Measurements from ENCODE around the gene SLC24A3. TPM values are rescaled to one million over a fixed set of nuclear protein-coding genes. Genes with fewer than 3 reads are reported as not detected.

Gene SLC24A3
- total RNA-seq, 1 donor from 2014 or later, result 0.79 TPM

GRCh38 chr20:19660808-19661378, 448.5 kb downstream of the SLC24A3 start:
- no peak overlapping the region for H3K4me2 ChIP-seq (ENCODE audit: low read length)
- DNase-seq (ENCODE audit: low read depth), result no peak
- peaks cover 40% of the 10 kb centered on the region for H3K27me3 Mint-ChIP-seq (ENCODE audit: low read depth, unreplicated experiment)
- H3K9ac ChIP-seq (ENCODE audit: low read length), result no peak overlapping the region
- TF ChIP-seq CTCF (IDR thresholded peaks at IDR 0.05; ENCODE audit: insufficient read depth, low read depth, low read length), result no peak
- TF ChIP-seq EZH2 (IDR thresholded peaks at IDR 0.05; ENCODE audit: insufficient read depth, low read length), result peak; percentile 23
- no peaks in the 10 kb centered on the region for H3K9me3 ChIP-seq (ENCODE audit: insufficient read depth, low read depth, low read length)
- H3K4me1 Mint-ChIP-seq (ENCODE audit: low read depth, unreplicated experiment), result peaks cover 5% of the 10 kb centered on the region
- H3K27ac ChIP-seq (ENCODE audit: low read depth, low read length), result no peak overlapping the region
- peaks cover 16% of the 10 kb centered on the region for H3K27me3 ChIP-seq (ENCODE audit: insufficient read depth, low read length)
- FAIRE-seq, result no peak
- no peaks in the 10 kb centered on the region for H3K36me3 ChIP-seq (ENCODE audit: insufficient read depth, low read length)
- no peak overlapping the region for H3K4me3 ChIP-seq (ENCODE audit: insufficient read depth, low read depth, low read length)
- no peak overlapping the region for H2AFZ ChIP-seq (ENCODE audit: low read depth, low read length)
- no peaks in the 10 kb centered on the region for H3K9me3 Mint-ChIP-seq (ENCODE audit: unreplicated experiment)
- no peak overlapping the region for H3K27ac Mint-ChIP-seq (ENCODE audit: unreplicated experiment)
- H3K36me3 Mint-ChIP-seq (ENCODE audit: low read depth, unreplicated experiment), result no peaks in the 10 kb centered on the region
- peaks cover 11% of the 10 kb centered on the region for H3K4me1 ChIP-seq (ENCODE audit: insufficient read depth, low read length)
- no peaks in the 10 kb centered on the region for H4K20me1 ChIP-seq (ENCODE audit: insufficient read depth, low read length)
- H3K79me2 ChIP-seq (ENCODE audit: insufficient read depth, low read length), result no peaks in the 10 kb centered on the region
- H3K4me3 Mint-ChIP-seq (ENCODE audit: unreplicated experiment), result no peak overlapping the region

- Mint-ChIP-seq H3K9me3 (ENCODE audit: unreplicated experiment) (no peaks in the 10 kb centered on the region), H3K36me3 (ENCODE audit: low read depth, unreplicated experiment) (no peaks in the 10 kb centered on the region), H3K4me1 (ENCODE audit: low read depth, unreplicated experiment) (peaks cover 5% of the 10 kb centered on the region), H3K4me3 (ENCODE audit: unreplicated experiment) (no peak overlapping the region), H3K27ac (ENCODE audit: unreplicated experiment) (no peak overlapping the region), H3K27me3 (ENCODE audit: low read depth, unreplicated experiment) (peaks cover 45% of the 10 kb centered on the region)
- Histone ChIP-seq H3K27ac (ENCODE audit: low read depth, low read length) (no peak overlapping the region), H3K4me3 (ENCODE audit: insufficient read depth, low read depth, low read length) (no peak overlapping the region), H3K4me2 (ENCODE audit: low read length) (peak overlapping the region; percentile 18), H3K79me2 (ENCODE audit: insufficient read depth, low read length) (no peaks in the 10 kb centered on the region), H3K27me3 (ENCODE audit: insufficient read depth, low read length) (peaks cover 11% of the 10 kb centered on the region), H4K20me1 (ENCODE audit: insufficient read depth, low read length) (no peaks in the 10 kb centered on the region), H3K9ac (ENCODE audit: low read length) (no peak overlapping the region), H3K9me3 (ENCODE audit: insufficient read depth, low read depth, low read length) (no peaks in the 10 kb centered on the region), H2AFZ (ENCODE audit: low read depth, low read length) (peak overlapping the region; percentile 61), H3K36me3 (ENCODE audit: insufficient read depth, low read length) (no peaks in the 10 kb centered on the region), H3K4me1 (ENCODE audit: insufficient read depth, low read length) (peaks cover 11% of the 10 kb centered on the region)
- FAIRE-seq (peak; percentile 70), DNase-seq (ENCODE audit: low read depth) (peak; percentile 35)
- TF ChIP-seq EZH2 (IDR thresholded peaks at IDR 0.05; ENCODE audit: insufficient read depth, low read length) (peak; percentile 13), CTCF (IDR thresholded peaks at IDR 0.05; ENCODE audit: insufficient read depth, low read depth, low read length) (peak; percentile 99)
Observed at GRCh38 chr20:19661717-19662636, 449.5 kb downstream of the SLC24A3 start.

Data from astrocyte (in vitro differentiated cells and primary cell).